ENCODE results near the gene IBA57. TPM values are rescaled to one million over a fixed set of nuclear protein-coding genes. Genes with fewer than 3 reads are reported as not detected.
"Not testable (repeated sequence)": the region's sequence is repeated elsewhere in the genome, so short reads cannot be mapped to it uniquely, and the experiment has no call there.

Gene IBA57
- total and polyA plus RNA-seq, 3 donors from 2014 or later: 16.0 to 23.2 (median 21.0) TPM

DNA sequence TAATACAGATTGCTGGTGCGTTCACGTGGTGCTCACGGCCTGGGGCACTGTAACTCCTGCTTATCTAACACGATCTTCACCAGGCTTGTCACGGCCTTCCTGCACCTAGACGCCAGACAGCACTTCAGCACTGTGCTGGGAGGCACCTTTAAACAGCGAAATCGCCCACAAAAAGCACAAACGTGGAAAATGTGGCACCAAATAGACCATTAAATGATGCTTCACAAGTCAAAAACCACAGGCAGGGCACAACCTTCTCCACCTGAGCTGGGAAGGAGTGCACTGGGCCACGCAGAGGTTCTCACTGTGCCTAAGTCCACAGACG is 20.0 kb downstream of the IBA57 start:
- Histone ChIP-seq H3K4me1 (no peaks in the 10 kb centered on the region), H3K27ac (no peak overlapping the region), H3K9me3 (no peaks in the 10 kb centered on the region), H3K27me3 (no peaks in the 10 kb centered on the region), H3K4me3 (no peak overlapping the region), H3K36me3 (ENCODE audit: low read depth, missing control alignments) (no peaks in the 10 kb centered on the region)
- 85 to 86% methylated on average over 11 of the region's 11 CpGs for WGBS, 2 donors
- DNase-seq: no peak
- intact Hi-C loops (cut with DNase I; ENCODE audit: low total_unique reads): no loop called here
- TF ChIP-seq POLR2A (IDR thresholded peaks at IDR 0.05) (no peak), CTCF (IDR thresholded peaks at IDR 0.05) (no peak)

- H3K4me1 ChIP-seq; intact Hi-C loops (cut with DNase I; ENCODE audit: low total_unique reads); DNase-seq; H3K9me3 ChIP-seq; H3K36me3 ChIP-seq (ENCODE audit: low read depth, missing control alignments); H3K27me3 ChIP-seq; H3K4me3 ChIP-seq; H3K27ac ChIP-seq: not testable (repeated sequence)
- 95 to 97% methylated on average over 2 of the region's 2 CpGs for WGBS, 2 donors
These were observed 22.6 kb downstream of the IBA57 start for GRCh38 chr1:228188249-228188648.

DNA sequence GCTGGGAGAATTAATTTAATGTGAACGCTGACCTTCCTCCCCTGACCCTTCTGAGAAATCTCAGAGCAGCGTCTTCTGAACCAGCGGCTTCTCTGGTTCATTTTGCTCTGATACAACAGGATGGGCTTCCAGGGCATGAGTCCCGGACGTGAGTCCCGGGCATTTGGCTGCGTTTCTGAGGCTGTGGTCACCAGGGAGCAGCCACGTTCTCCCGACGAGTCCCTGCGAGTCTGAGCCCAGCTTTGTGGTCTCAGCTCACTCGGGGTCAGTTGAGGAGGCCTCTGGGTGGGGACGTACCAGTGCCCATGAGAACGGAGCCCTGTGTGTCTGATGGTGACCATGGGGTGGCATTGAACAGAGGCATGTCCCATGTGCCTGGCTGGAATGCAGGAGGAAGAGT is 24.6 kb downstream of the IBA57 start:
- Histone ChIP-seq H3K27ac (no peak overlapping the region), H3K36me3 (ENCODE audit: low read depth, missing control alignments) (no peaks in the 10 kb centered on the region), H3K4me3 (no peak overlapping the region), H3K9me3 (no peaks in the 10 kb centered on the region), H3K4me1 (no peaks in the 10 kb centered on the region), H3K27me3 (no peaks in the 10 kb centered on the region)
- DNase-seq: no peak
- intact Hi-C loops (cut with DNase I; ENCODE audit: low total_unique reads): no loop called here
- WGBS, 2 donors: 77 to 86% methylated on average over 14 of the region's 14 CpGs
- TF ChIP-seq CTCF (IDR thresholded peaks at IDR 0.05) (no peak), POLR2A (IDR thresholded peaks at IDR 0.05) (no peak)

DNA sequence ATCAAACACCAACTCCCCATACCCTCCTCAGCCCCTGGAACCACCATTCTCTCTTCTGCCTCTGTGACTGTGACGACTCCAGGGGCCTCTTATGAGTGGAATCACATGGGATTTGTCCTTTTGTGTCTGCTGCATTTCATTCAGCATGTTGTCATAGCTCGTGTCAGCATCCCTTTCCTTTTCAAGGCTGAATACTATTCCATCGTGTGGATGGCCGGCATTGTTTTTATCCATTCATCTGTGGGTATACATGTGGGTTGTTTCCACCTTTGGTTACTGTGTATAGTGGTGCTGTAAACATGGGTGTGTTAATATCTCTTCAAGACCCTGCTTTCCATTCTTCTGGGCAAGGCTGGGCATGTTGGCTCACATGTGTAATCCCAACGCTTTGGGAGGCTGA is 25.2 kb downstream of the IBA57 start:
- WGBS, 2 donors: 91 to 96% methylated on average over 4 to 5 of the region's 5 CpGs
- Histone ChIP-seq H3K27ac (no peak overlapping the region), H3K4me3 (no peak overlapping the region), H3K9me3 (no peaks in the 10 kb centered on the region), H3K4me1 (no peaks in the 10 kb centered on the region), H3K27me3 (no peaks in the 10 kb centered on the region), H3K36me3 (ENCODE audit: low read depth, missing control alignments) (no peaks in the 10 kb centered on the region)
- no peak for DNase-seq
- TF ChIP-seq CTCF (IDR thresholded peaks at IDR 0.05): no peak
- TF ChIP-seq POLR2A (IDR thresholded peaks at IDR 0.05): no peak
- intact Hi-C loops (cut with DNase I; ENCODE audit: low total_unique reads): no loop called here

DNA sequence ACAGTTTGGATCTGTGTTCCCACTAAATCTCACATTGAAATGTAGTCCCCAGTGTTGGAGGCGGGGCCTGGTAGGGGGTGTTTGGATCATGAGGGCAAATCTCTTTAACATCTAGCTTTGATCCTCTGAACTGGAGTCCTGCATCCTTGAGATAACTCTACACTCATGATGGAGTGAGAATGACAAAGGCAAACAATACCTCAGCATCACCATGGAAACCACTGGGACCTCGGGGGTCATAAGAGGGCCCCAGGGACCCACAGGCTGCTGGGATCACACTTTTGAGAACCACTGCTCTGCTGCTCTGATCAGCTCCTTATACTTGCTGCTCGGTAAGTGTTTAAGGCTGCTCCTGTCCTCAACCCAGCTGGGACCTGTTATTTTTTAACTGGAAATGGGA is 28.8 kb downstream of the IBA57 start:
- Histone ChIP-seq H3K4me1 (no peaks in the 10 kb centered on the region), H3K27ac (no peak overlapping the region), H3K9me3 (no peaks in the 10 kb centered on the region), H3K4me3 (no peak overlapping the region), H3K27me3 (no peaks in the 10 kb centered on the region), H3K36me3 (ENCODE audit: low read depth, missing control alignments) (no peaks in the 10 kb centered on the region)
- DNase-seq: no peak
- intact Hi-C loops (cut with DNase I; ENCODE audit: low total_unique reads): no loop called here
- TF ChIP-seq POLR2A (IDR thresholded peaks at IDR 0.05) (no peak), CTCF (IDR thresholded peaks at IDR 0.05) (no peak)
- 77 to 80% methylated on average over 3 of the region's 3 CpGs for WGBS, 2 donors
